BLaER1 treated with 17β-estradiol and CSF1 and Interleukin-3, amounts not matched to agents 10 nM and 100 nM (cell line): ENCODE measurements around the gene OBSCN.

ENCODE experiments used
- H3K27ac ChIP-seq, 11 experiments: shearing (Covaris generic); formaldehyde crosslinking; 2 replicates each; pipeline ENCODE4 v1.8.1; 2022
- H3K27me3 ChIP-seq, 11 experiments: shearing (Covaris generic); formaldehyde crosslinking; 2 replicates each; pipeline ENCODE4 v1.8.1; 2022
- H3K36me3 ChIP-seq, 11 experiments: shearing (Covaris generic); formaldehyde crosslinking; 2 replicates each; pipeline ENCODE4 v1.8.1; 2022
- H3K4me1 ChIP-seq, 10 experiments: shearing (Covaris generic); formaldehyde crosslinking; 2 replicates each; pipeline ENCODE4 v1.8.1; 2022
- H3K4me2 ChIP-seq, 11 experiments: shearing (Covaris generic); formaldehyde crosslinking; 2 replicates each; pipeline ENCODE4 v1.8.1; 2022
- H3K4me3 ChIP-seq, 10 experiments: shearing (Covaris generic); formaldehyde crosslinking; 2 replicates each; pipeline ENCODE4 v1.8.1; 2022
- H3K9ac ChIP-seq, 11 experiments: shearing (Covaris generic); formaldehyde crosslinking; 2 replicates each; pipeline ENCODE4 v1.8.1; 2022
- H3K9me3 ChIP-seq, 11 experiments: shearing (Covaris generic); formaldehyde crosslinking; replicated peaks in 1 of 11; 2 replicates each; pipeline ENCODE4 v1.8.1; 2022
- H4K20me1 ChIP-seq, 11 experiments: shearing (Covaris generic); formaldehyde crosslinking; 2 replicates each; pipeline ENCODE4 v1.8.1; 2022
- Cebpa-rat ChIP-seq, 11 experiments: shearing (Covaris generic); IDR thresholded peaks; 2 replicates each; pipeline ENCODE4 v1.8.1; 2022

Gene OBSCN

GRCh38 chr1:228415221-228415620 lies 207.4 kb downstream of the OBSCN start:
- peaks cover 0 to 25% (median 3%) of the 10 kb centered on the region in 11 experiments; a peak in 9 of 22 replicates for H3K36me3 ChIP-seq
- TF ChIP-seq Cebpa-rat (IDR thresholded peaks at IDR 0.05): no peak
- no peak overlapping the region for H3K4me3 ChIP-seq

GRCh38 chr1:228415853-228416216 lies 208.0 kb downstream of the OBSCN start:
- H3K4me2 ChIP-seq: no peak overlapping the region

More at GRCh38 chr1:228415221-228415620, 207.4 kb downstream of the OBSCN start:
- Histone ChIP-seq H3K27ac (no peak overlapping the region), H3K4me1 (peaks cover 0 to under 1% (median 0%) of the 10 kb centered on the region in 10 experiments; a peak in 2 of 20 replicates), H3K27me3 (peaks cover 33 to 54% (median 45%) of the 10 kb centered on the region in 11 experiments), H4K20me1 (peaks cover 0 to 69% (median 21%) of the 10 kb centered on the region in 11 experiments; a peak in 18 of 22 replicates), H3K4me2 (no peak overlapping the region), H3K9ac (no peak overlapping the region), H3K9me3 (peaks cover 0 to 7% (median 0%) of the 10 kb centered on the region in 11 experiments; a peak in 1 of 22 replicates)

GRCh38 chr1:228416217-228416933 lies 208.5 kb downstream of the OBSCN start, which contains the start of gene TRIM17:
Gene TRIM17, minus strand, starts transcription at chr1:228416861. Its CDS starts 1,789 bp downstream, at chr1:228415072.
- Histone ChIP-seq H3K4me3 (no peak within 1 kb of the TSS), H3K4me1 (no peaks in the 10 kb centered on the region; a peak in 2 of 20 replicates), H4K20me1 (peaks cover 0 to 59% (median 21%) of the 10 kb centered on the region in 11 experiments; a peak in 17 of 22 replicates), H3K36me3 (peaks cover 0 to 14% (median 0%) of the 10 kb centered on the region in 11 experiments; a peak in 5 of 22 replicates), H3K27ac (no peak within 1 kb of the TSS), H3K4me2 (no peak within 1 kb of the TSS), H3K9me3 (peaks cover 0 to 7% (median 0%) of the 10 kb centered on the region in 11 experiments; a peak in 1 of 22 replicates), H3K27me3 (peaks cover 33 to 54% (median 45%) of the 10 kb centered on the region in 11 experiments), H3K9ac (no peak within 1 kb of the TSS)
- no peak for TF ChIP-seq Cebpa-rat (IDR thresholded peaks at IDR 0.05)

More at GRCh38 chr1:228415853-228416216, 208.0 kb downstream of the OBSCN start:
- no peak overlapping the region for H3K27ac ChIP-seq
- H3K4me1 ChIP-seq: no peaks in the 10 kb centered on the region; a peak in 2 of 20 replicates
- H3K27me3 ChIP-seq: peaks cover 33 to 54% (median 45%) of the 10 kb centered on the region in 11 experiments
- H3K4me3 ChIP-seq: no peak overlapping the region
- H3K9me3 ChIP-seq: peaks cover 0 to 7% (median 0%) of the 10 kb centered on the region in 11 experiments; a peak in 1 of 22 replicates
- H3K9ac ChIP-seq: no peak overlapping the region
- peaks cover 0 to 19% (median 2%) of the 10 kb centered on the region in 11 experiments; a peak in 8 of 22 replicates for H3K36me3 ChIP-seq
- TF ChIP-seq Cebpa-rat (IDR thresholded peaks at IDR 0.05): no peak
- H4K20me1 ChIP-seq: peaks cover 0 to 63% (median 21%) of the 10 kb centered on the region in 11 experiments; a peak in 17 of 22 replicates

- no peak for TF ChIP-seq Cebpa-rat (IDR thresholded peaks at IDR 0.05)
- Histone ChIP-seq H3K9ac (no peak overlapping the region), H3K27me3 (peaks cover 33 to 54% (median 45%) of the 10 kb centered on the region in 11 experiments), H4K20me1 (peaks cover 0 to 52% (median 21%) of the 10 kb centered on the region in 11 experiments; a peak in 17 of 22 replicates), H3K27ac (no peak overlapping the region), H3K4me3 (no peak overlapping the region), H3K4me2 (no peak overlapping the region), H3K36me3 (peaks cover 0 to 8% (median 0%) of the 10 kb centered on the region in 11 experiments; a peak in 3 of 22 replicates), H3K4me1 (no peaks in the 10 kb centered on the region; a peak in 2 of 20 replicates), H3K9me3 (peaks cover 0 to 7% (median 0%) of the 10 kb centered on the region in 11 experiments; a peak in 1 of 22 replicates)
These were observed 209.2 kb downstream of the OBSCN start for GRCh38 chr1:228417061-228417460.

GRCh38 chr1:228417483-228418203 lies 209.8 kb downstream of the OBSCN start:
- Histone ChIP-seq H3K4me2 (no peak overlapping the region), H3K4me3 (no peak overlapping the region), H4K20me1 (peaks cover 0 to 46% (median 21%) of the 10 kb centered on the region in 11 experiments; a peak in 17 of 22 replicates), H3K36me3 (peaks cover 0 to 8% (median 0%) of the 10 kb centered on the region in 11 experiments; a peak in 3 of 22 replicates), H3K9me3 (peaks cover 0 to 7% (median 0%) of the 10 kb centered on the region in 11 experiments; a peak in 1 of 22 replicates), H3K27ac (no peak overlapping the region), H3K9ac (no peak overlapping the region), H3K4me1 (no peaks in the 10 kb centered on the region; a peak in 2 of 20 replicates), H3K27me3 (peaks cover 33 to 54% (median 45%) of the 10 kb centered on the region in 11 experiments)
- no peak for TF ChIP-seq Cebpa-rat (IDR thresholded peaks at IDR 0.05)

GRCh38 chr1:228420968-228421826 lies 213.4 kb downstream of the OBSCN start:
- H3K4me3 ChIP-seq: no peak overlapping the region
- H4K20me1 ChIP-seq: peaks cover 0 to 13% (median 1%) of the 10 kb centered on the region in 11 experiments; a peak in 10 of 22 replicates
- peaks cover 7 to 17% (median 11%) of the 10 kb centered on the region in 11 experiments; a peak in 20 of 22 replicates for H3K9me3 ChIP-seq
- no peak overlapping the region for H3K9ac ChIP-seq
- no peaks in the 10 kb centered on the region; a peak in 2 of 20 replicates for H3K4me1 ChIP-seq
- H3K4me2 ChIP-seq: no peak overlapping the region
- H3K27me3 ChIP-seq: peaks cover 13 to 30% (median 26%) of the 10 kb centered on the region in 11 experiments
- no peak overlapping the region for H3K27ac ChIP-seq
- no peak for TF ChIP-seq Cebpa-rat (IDR thresholded peaks at IDR 0.05)
- H3K36me3 ChIP-seq: peaks cover 0 to 10% (median 0%) of the 10 kb centered on the region in 11 experiments; a peak in 6 of 22 replicates

- no peak for TF ChIP-seq Cebpa-rat (IDR thresholded peaks at IDR 0.05)
- Histone ChIP-seq H4K20me1 (peaks cover 0 to 2% (median 0%) of the 10 kb centered on the region in 11 experiments; a peak in 3 of 22 replicates), H3K4me1 (no peaks in the 10 kb centered on the region), H3K27me3 (peaks cover 0 to 6% (median 2%) of the 10 kb centered on the region in 11 experiments; a peak in 7 of 22 replicates), H3K9me3 (peaks cover 7 to 16% (median 11%) of the 10 kb centered on the region in 11 experiments; a peak in 20 of 22 replicates), H3K9ac (no peak overlapping the region), H3K4me2 (no peak overlapping the region), H3K27ac (no peak overlapping the region), H3K4me3 (no peak overlapping the region), H3K36me3 (peaks cover 0 to 10% (median 0%) of the 10 kb centered on the region in 11 experiments; a peak in 6 of 22 replicates)
These were observed 215.7 kb downstream of the OBSCN start for GRCh38 chr1:228423404-228424053.
